Iris pigment epithelial cell (primary cell): Measurements from ENCODE around the gene NELL1.

Experiments used
- DNase-seq: peaks from one replicate; pipeline ENCODE4 v3.0.0-alpha.2; 2011; ENCODE audit warnings: low read depth

NELL1 gene

DNA sequence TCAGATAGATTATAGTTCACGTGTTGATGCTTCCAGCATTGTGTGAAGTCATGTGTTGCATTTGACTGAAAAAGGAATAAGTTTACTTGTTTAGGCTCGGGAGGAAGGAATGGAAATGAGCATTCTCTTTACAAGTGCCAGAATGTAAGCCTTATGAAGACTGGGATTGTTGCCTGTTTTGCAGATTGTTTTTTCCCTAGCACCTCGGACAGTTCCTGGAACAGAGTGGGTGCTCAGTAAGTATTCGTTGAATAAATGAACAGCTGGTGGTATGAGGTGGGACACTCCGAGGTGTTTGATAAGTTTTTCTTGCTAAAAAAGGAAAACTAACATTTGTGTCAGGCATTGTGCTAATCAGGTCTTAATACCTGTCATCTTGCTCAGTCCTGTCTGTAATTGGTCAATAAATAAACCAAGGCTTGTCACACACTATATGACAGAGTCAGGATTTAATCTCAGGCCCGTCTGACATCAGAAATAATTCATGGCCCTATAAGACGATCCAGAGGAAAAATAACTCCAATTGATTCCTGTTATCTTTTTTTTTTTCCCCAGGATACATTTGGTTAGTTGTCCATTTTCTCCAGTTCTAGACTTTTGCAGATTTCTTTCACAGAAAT, 304.7 kb downstream of the NELL1 start:
- DNase-seq = no peak

DNA sequence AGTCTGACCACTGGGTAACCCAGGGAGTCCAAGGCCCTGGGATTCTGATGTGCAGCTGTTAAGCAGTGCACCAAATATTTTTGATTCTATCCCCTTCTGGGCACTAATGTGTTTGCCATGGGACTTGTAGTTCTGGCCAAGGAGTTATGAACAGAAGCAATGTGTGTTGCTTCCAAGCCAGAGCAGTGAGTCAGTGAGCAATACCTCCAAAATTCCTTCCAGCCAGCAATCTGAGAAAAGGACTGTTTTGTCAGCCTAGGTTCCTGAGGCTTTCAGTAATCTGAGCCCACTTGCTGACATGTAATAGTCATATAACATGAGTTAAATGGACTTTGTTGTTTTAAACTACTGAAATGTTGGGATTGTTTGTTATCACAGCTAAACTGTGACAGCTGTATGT, 311.4 kb downstream of the NELL1 start:
- no peak for DNase-seq

DNA sequence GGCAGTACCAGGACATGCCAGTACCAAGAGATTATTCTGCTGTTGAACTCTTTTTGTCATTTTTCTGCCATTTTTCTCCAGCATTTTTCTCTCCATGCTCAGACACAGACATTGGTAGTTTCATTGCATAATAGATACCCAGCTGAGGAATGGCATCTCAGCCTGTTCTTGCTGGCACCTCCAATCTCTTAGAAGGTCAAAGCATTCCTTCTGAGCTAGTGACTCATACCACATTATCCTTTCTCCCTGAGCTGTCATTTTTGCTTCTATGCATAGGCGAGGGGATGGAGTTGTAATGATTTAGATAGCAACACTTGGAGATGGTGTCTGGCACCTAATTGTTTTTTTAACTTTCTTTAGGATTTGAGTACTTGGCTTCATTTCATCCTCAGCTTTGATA, 321.1 kb downstream of the NELL1 start:
- DNase-seq = no peak

DNA sequence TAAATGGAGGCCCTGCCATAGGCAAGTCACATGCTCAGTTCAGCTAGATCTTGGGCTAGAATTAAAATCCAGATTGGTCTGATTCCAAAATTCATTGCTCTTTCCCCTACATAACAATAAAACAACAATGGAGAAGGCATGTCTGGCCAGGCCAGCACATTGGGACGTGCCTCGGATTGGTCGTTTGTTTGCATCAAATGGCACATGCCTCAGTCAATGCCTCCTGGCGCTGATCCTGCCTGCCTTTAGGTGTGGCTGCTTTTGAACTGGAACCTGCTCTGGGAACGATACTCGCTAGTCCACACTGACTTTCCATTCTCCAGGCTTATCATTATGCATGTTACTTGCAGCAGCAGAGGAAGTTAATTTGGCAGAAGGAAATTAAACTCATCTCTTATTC, 322.1 kb downstream of the NELL1 start:
- no peak for DNase-seq

DNA sequence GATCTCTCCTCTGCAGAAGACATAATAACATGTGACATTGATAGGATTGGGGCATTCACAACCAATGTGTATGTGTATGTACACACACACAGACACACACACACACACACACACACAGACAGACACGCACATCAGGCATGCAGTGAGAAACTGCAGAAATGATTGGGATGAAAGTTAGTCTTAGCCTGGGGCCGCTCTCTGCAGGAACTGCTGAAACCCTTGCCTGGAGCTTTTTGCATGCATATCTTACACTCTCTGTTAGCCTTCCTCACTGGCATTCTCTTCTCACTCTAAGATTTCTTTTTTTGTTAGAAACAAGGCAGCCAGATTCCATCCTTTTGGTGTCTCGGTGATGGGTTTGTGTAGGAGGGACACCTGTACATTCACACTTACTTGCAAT, 337.9 kb downstream of the NELL1 start:
- no peak for DNase-seq

DNA sequence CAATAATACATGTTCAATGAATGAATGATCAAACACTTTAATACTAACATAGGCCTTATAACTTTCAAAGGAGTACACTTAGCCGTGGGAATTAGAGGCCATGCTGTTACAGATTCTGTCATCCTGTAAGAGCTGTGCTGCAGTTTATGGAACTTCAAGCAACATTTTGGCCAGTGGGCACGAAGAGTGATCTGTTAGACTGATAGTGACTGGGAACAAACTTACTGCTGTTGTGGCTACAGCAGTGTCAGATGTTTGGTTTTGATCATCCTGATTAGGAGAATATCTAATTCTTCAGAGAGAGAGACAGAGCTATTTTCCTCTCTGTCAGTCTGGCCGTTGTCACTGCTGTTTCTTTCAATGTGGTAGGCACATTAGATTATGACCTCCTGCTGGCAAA, 348.9 kb downstream of the NELL1 start:
- no peak for DNase-seq

DNA sequence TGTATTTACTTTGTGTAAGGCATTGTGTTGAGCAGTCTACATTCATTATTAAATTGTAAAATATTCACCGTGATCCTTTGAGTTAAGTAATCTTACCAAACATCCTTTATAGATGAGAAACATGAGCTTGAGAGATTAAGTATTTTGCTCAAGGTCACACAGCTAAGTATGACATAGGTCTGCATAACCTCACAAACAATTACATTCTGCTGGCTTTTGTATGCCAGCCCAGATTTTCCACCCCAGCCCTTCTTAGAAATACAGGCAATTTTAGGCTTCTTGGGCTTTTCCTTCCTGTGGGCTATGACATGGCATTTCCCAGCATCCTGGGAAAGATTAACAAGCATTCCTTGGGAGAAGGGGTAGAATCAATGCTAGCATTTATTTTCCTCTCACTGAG, 357.3 kb downstream of the NELL1 start:
- no peak for DNase-seq

DNA sequence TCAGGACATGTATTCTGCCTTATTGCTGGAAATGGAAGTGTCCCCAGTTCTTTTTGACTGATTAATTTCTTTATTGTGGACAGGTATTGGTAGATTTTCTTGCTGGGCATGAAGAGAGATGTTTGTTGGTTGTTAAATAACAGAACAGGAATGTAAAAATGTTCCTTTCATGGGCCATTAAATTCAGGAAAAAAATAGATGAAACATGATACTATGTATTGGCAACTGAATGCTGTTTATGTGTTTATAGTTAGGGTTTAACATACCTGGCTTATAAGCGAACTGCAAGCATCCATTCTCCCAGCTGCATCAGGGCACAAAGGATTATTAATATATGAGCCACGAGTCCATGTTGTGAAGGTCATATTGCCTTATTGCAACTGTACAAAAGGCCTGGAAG, 368.5 kb downstream of the NELL1 start:
- no peak for DNase-seq

DNA sequence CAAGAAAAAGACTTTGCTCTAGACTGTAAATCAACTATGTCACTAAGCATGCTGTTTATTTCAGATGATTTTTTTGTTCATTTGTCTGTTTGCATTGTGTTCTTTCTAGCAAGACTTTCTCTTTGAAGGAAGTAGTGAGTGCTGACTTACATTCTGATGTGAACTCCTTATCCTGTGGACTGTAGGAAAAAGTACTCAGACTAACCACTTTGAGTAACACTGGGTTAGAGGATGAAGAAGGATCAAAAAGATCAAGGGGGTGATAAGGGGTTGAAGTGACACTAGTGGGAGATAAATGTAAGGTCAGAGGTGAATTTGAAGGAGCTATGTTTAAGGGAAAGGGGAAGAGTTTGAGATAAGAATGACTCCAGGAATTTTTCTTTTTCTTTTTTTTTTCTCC, 369.4 kb downstream of the NELL1 start:
- no peak for DNase-seq

DNA sequence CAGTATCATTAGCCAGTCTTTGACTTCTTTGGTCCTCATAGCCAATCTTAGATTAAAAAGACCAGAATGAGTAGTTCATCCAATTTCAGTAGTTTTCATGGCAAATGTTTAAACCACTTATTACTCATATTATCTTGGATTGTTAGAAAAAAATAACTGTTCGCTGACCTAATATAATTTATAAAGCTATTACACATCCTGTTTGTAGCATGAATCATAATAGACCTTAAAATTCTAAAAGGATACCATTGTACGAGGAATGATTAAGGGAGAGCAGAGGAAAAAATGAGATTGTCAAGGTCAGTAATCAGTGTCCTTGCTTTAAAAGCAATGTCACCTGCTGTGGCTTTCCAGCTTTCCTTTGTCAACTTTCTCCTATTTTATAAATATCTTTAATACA, 371.2 kb downstream of the NELL1 start:
- no peak for DNase-seq

DNA sequence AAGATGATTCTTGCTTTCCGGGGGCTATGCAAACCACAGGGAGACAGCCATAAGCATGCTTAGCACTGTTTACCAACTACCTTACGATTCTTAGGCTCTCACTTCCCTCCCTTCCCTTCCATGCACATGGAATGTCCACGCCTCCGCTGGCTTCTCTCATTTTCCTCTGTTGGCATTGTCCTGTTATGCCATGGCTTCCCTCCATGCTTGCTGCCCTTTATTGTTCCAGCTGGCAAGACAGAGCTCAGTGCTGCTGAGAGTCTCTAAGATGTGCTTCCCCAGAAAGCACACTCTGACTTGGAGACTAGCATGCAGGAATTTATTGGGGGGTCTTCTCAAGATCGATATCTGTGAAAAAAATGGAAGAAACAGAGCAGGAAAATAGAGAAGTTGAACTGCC, 379.2 kb downstream of the NELL1 start:
- no peak for DNase-seq

DNA sequence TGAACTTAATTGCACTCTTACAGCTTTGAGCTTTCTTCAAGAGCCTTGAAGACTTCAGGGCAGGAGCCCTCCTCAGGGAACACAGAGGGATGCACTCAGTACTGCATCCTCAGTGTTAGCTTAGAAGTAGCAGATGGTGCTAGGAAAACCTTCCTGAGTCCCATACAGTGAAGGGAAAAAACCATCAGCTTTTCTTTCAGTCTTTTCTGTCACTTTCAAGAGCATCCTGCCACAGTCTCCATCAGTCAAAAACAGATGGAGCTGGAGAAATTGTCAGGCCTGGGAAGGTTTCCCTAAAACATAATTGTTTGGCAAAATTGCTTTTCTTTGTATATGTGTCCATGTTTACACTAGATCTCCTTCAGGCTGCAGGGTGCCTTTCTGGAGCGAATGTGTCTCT, 384.1 kb downstream of the NELL1 start:
- no peak for DNase-seq

DNA sequence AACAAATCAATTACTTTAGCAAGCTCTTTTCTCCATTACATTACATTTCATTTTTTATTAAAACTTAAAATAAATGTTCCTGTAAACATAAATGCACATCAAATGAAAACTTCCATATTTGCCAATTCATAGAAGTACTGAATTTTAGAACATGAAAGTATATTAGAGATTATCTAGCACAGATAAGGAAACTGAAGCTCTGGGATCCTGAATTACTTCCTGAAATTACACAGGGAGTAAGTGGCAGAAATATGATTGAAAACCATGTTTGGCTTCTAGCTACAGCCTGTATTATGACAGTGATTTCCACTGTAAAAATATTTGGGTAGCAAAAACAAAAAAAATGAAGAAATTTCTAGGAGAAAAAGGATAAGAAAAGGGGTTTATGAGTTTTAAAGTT, 387.3 kb downstream of the NELL1 start:
- no peak for DNase-seq

DNA sequence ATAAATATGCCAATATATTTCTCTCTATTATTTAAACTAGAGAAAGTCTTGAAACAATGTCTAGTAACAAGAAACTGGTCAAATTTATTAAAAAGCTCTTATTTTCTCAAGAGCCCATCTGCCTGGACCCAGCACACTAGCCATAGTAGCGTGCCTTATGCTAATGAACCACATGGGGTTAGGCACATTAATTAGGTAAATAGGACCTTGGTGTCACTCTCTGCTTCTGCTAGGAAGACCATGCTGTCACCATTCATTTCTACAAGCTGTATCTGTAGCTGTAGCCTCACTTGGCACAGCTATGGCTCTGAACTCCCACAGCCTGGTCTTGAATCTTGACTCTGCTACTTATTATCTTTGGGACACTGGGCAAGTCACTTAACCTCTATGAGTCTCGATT, 390.5 kb downstream of the NELL1 start:
- no peak for DNase-seq

DNA sequence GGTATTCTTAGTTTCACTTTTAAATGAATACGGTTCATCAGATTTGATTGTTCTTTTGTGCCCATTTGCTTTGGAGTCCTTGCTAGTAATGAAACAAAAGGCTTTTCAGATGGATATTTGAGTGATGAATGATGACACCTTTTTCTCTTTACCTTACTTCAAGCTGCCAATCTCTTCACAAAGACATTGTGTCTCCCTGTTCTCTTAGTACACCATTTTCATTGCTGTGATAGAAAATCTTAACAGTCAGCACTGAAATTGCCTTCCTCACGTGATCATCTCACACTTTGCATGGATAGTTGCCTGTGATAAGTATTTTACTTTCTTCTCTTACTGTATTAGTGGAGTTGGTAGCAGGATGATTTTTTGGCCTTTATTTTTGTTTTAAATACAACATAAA, 396.6 kb downstream of the NELL1 start:
- no peak for DNase-seq

DNA sequence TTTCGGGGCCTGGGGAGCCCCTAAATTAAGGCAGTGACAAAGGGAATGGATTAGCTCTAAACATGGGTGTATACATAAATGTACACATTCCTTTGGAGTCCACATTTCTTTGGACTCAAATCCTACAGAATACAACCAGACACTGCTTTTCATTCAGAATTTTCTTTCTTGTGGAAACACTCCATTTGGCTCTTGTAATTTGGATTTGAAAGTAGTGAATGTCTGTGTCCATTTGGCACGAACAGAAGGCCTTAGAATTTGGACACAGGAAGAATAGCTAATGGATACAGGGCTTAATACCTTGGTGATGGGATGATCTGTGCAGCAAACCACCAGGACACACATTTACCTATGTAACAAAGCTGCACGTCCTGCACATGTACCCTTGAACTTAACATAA, 399.5 kb downstream of the NELL1 start:
- DNase-seq = no peak

DNA sequence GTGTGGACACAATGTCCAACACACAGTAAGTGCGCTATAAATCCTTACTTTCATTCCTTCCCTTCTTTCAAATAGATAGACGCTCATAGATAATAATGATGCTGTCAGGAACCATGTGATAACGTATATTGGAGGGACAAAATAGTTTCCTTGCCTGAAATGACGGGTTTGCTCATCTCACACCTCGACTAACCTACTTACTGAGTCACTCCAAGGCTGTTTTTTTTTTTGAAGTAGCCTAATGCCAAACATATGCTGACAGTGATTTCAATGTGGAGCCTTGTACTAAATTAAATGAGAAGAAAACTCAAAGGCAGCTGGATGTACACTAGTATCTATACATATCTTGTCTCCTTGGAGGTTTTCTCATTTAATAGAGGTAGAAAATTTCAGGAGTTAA, 400.5 kb downstream of the NELL1 start:
- DNase-seq = no peak

DNA sequence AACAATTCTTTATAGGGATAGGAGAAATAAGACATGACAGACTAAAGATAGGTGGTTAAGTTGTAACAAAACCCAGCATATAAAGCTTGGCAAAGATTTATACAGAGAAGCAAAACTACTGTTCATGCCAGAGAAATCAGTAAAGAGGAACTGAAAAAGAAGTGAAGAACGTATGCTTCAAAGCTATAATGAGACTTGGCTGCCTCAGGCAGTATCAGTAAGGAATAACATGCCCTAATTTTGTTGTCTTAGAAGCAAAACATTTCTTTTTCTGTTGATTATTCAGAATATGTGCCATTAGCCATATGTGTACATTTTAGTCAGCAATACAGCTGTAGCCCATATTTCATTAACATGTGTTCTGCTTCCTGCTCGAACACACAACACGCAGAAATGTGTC, 403.2 kb downstream of the NELL1 start:
- no peak for DNase-seq

DNA sequence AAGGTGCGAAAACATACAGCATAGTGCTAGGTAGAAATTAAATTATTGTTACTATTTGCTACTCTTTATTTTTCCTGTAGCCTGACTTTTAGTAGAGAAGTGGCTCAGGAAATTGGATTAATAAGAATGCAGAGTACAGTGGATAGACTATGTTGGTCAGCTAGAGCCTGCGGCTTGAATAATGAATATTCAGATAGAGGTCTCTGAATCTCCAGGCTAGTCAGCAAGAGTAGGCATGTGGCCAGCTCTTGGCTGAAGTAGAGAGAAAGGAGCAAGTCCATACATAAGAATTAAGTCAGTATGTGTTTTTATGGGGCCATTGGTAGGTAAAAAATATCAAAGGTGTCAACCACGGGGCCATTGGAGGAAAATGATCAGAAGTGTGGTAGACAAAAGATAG, 413.5 kb downstream of the NELL1 start:
- DNase-seq = no peak

DNA sequence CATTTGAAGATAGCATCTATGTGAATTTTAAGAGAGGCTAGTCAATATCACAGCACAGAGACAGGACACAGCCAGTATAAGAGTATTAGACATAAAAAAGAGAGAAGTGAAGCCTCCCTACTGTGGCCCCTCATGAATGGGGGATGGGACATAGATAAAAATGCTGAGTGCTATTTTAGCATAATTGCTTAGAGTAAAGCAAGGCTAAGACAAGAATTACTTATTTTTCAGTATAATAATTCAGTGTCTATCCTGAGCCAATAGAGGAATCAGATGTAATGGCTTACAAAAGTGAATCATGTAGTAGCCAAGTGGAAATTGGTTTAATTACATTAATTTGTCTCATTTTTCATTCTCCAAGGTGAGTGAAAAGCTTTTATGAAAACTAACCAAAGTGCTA, 419.5 kb downstream of the NELL1 start:
- DNase-seq = no peak

DNA sequence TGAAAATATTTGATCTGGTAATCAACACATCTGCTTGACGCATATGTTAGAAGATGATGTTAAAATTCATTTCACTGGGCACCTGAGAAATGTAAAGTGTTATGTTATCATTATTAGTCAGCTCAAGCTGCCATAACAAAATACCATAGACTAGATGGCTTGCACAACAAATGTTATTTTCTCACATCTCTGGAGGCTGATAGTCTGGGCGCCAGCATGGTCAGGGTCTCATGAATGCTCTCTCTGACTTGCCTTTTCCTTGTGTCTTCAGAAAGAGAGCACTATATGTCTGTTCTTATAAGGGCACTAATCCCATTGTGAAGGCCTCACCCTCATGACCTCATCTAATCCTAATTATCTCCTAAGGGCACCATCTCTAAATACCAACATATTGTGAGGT, 435.3 kb downstream of the NELL1 start:
- DNase-seq = no peak

DNA sequence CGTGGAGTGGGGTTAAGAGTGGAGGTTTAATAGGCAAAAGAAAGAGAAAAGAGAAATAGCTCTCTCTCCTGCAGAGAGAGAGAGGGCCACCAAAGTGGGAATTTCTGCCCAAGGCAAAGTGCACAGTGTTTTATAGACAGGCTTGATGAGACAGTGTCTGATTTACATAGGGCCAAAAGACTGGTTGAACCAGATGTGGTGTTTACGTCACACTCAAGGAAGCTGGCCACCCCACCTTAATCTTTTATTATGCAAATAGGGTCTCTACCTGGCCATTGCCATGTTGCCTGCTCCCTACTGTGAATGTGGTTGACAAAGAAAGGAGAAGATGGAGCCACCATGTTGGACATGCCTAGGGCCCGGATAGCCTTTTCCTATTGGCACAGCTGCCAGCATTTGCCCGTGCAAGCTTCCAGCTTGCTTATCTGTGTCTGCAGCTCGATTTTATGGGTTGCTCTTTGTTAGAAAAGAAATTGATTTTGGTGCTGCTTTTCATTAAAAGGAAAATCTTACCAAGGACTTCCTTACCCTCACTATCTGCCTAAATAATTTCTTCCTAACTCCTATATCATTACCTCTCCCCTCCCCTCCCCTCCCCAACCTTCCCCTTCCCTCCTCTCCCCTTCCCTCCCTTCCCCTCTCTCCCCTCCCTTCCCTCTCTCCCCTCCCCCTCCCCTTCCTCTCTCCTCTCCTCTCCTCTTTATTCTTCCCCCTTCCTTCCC, 436.0 kb downstream of the NELL1 start:
- no peak for DNase-seq

DNA sequence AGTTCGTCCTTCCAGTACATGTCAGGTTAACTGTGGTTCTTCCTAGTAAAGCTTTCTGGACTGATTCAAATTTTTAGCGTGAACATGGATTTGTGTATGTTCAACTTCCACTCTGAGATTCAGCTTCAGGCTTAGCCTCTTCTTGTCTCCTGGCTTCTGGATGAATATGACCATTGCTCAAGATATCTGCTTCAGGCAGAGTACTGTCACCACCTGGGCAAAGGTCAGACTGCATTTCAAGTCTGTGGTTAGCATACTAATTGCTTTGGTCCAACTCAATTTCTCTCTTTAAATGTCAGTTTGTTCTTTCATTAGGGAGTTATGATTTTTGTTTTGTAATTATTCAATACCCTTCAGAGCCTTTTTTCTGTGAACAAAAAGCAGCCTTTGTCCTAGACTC, 440.0 kb downstream of the NELL1 start:
- no peak for DNase-seq

DNA sequence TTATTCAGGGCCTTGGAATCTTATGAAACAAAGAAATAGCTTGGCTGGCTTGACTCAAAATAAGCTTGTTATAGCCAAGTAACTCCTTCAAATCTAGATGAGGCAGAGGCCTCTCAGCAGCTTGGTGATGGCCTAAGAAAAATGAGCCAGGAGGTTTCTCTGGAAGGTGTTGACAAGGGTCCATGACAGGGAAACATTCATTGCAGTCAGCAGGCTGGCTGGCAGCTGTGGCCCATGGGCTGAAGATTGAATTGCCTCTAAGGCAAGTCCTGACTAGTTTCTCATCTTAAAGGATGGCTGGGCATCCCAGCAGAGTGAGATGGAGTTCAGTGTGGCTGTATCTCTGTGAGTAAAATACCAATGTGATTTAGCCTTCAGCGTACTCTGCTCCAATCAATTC, 441.0 kb downstream of the NELL1 start:
- no peak for DNase-seq
